Left lung (tissue), 10 donors: Measurements from ENCODE around the gene MKX. TPM values are rescaled to one million over a fixed set of nuclear protein-coding genes. Genes with fewer than 3 reads are reported as not detected.

Experiments used
- ATAC-seq: fragments of 200-7000 bp; cut with Tn5 transposase; one replicate; pipeline ENCODE4 v1.9.1; 2020; ENCODE audit warnings: moderate library complexity
- DNase-seq, 4 donors: peaks; one replicate each; pipeline ENCODE4 v3.0.0-alpha.2; 2013 to 2020
- H3K27ac ChIP-seq, 2 donors: fragments of 200-600 bp; sonication (generic) in 1 of 2; one replicate each; pipeline versions ENCODE4 v1.5.0 to v1.8.0; 2020 to 2021
- H3K27me3 ChIP-seq, 2 donors: fragments of 200-600 bp; sonication (generic) in 1 of 2; one replicate each; pipeline versions ENCODE4 v1.5.0 to v1.8.0; 2020 to 2021
- H3K36me3 ChIP-seq, 2 donors: fragments of 200-600 bp; sonication (generic) in 1 of 2; one replicate each; pipeline versions ENCODE4 v1.5.0 to v1.8.0; 2020 to 2021
- H3K4me1 ChIP-seq, 2 donors: fragments of 200-600 bp; one replicate each; pipeline ENCODE4 v1.8.0; 2021
- H3K4me3 ChIP-seq, 2 donors: fragments of 200-600 bp; sonication (generic) in 1 of 2; one replicate each; pipeline versions ENCODE4 v1.5.0 to v1.8.0; 2020 to 2021; ENCODE audit warnings: mild to moderate bottlenecking in 1 of 2
- H3K9me3 ChIP-seq, 2 donors: fragments of 200-600 bp; sonication (generic) in 1 of 2; one replicate each; pipeline versions ENCODE4 v1.5.0 to v1.8.0; 2020 to 2021
- CTCF ChIP-seq, 2 donors: fragments of 200-600 bp; sonication (generic) in 1 of 2; IDR thresholded peaks; one replicate each; pipeline versions ENCODE4 v1.5.0 to v1.8.0; 2021; ENCODE audit warnings: antibody characterized with exemption in 2 of 2
- intact Hi-C, 2 donors: fragments of 100-400 bp; cut with DNase I; formaldehyde crosslinking; loops; one replicate each; pipeline versions ENCODE4 v1.11.2 to v1.14.2; 2022
- polyA plus RNA-seq, 6 donors: library from polyadenylated mRNA; unstranded; fragments of 120-200 nt; gene quantifications; one replicate each; pipeline ENCODE4 v1.2.1, GENCODE V29; 2013; ENCODE audit not compliant: insufficient read length in 6 of 6
- total RNA-seq, 2 donors: library from RNA; stranded (reverse); fragmentation: NEBNext Ultra II Directional; extraction: Animal tissue kit (Norgen Biotek cat#: 25700); gene quantifications; one replicate each; pipeline ENCODE4 v1.2.1, GENCODE V29; 2021
- donor health status: DM: no; HTN: yes; CAD: no.
- donor health status: DM: no; HTN: no; CAD: no.

The MKX gene
- total and polyA plus RNA-seq, 8 donors = 0.29 to 1.3 (median 0.88) TPM

DNA sequence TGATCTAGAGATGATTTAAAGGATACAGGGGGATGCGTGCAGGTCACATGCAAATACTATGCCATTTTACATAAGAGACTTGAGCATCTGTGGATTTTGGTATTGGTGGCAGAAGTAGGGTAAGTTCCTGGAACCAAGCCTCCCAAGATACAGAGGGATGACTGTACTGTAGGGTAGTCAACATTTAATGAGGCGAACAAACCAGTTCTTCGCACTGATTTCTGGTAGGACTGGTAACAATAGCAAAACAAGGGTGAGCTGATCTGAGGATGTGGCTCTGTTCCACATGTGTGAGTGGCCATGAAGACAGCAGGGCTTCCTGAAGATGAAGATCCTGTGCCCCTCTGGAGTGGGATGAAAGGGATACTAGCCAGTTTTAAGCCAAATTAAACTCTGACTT, 36.3 kb downstream of the MKX start:
- DNase-seq = no peak
- Histone ChIP-seq H3K36me3 (no peaks in the 10 kb centered on the region), H3K4me1 (no peaks in the 10 kb centered on the region), H3K9me3 (no peaks in the 10 kb centered on the region), H3K27ac (no peak overlapping the region), H3K4me3 (no peak overlapping the region), H3K27me3 (no peaks in the 10 kb centered on the region)
- intact Hi-C loops = no loop called here
- ATAC-seq = no peak
- no peak for TF ChIP-seq CTCF (IDR thresholded peaks at IDR 0.05)

GRCh38 chr10:27701938-27702537, 43.6 kb downstream of the MKX start:
- no peaks in the 10 kb centered on the region for H3K36me3 ChIP-seq
- no peak overlapping the region for H3K27ac ChIP-seq
- H3K4me1 ChIP-seq = no peaks in the 10 kb centered on the region
- H3K9me3 ChIP-seq = no peaks in the 10 kb centered on the region
- H3K27me3 ChIP-seq = no peaks in the 10 kb centered on the region
- no peak overlapping the region for H3K4me3 ChIP-seq
- DNase-seq (no peak), ATAC-seq (no peak)
- TF ChIP-seq CTCF (IDR thresholded peaks at IDR 0.05) = no peak
- intact Hi-C loops = no loop called here

DNA sequence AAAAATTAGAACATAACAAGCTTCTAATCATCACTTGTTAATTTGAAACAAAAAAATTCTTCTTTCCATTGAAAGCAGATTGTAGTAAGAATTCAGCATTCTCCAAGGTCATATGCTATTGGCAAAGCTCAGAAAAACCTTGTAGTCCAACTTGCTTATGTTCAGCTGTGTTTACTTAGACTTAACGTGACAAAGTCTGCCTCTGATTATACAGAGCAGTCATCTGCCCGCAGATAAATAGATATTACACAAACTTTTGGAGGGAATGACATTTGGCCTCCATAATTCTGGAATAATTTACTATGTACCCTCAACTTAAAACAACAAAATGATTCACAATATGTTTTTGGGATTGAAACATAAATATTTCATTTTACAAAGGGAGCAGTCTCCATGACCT, 45.8 kb downstream of the MKX start:
- H3K36me3 ChIP-seq = no peaks in the 10 kb centered on the region
- H3K27me3 ChIP-seq = no peaks in the 10 kb centered on the region
- intact Hi-C loops = no loop called here
- DNase-seq (no peak), ATAC-seq (no peak)
- no peak overlapping the region for H3K4me3 ChIP-seq
- H3K4me1 ChIP-seq = no peaks in the 10 kb centered on the region
- no peak for TF ChIP-seq CTCF (IDR thresholded peaks at IDR 0.05)
- H3K27ac ChIP-seq = no peak overlapping the region
- no peaks in the 10 kb centered on the region for H3K9me3 ChIP-seq

- ATAC-seq (no peak), DNase-seq (no peak)
- Histone ChIP-seq H3K9me3 (no peaks in the 10 kb centered on the region), H3K4me3 (no peak overlapping the region), H3K4me1 (no peaks in the 10 kb centered on the region), H3K36me3 (no peaks in the 10 kb centered on the region), H3K27ac (no peak overlapping the region), H3K27me3 (no peaks in the 10 kb centered on the region)
- intact Hi-C loops = no loop called here
- TF ChIP-seq CTCF (IDR thresholded peaks at IDR 0.05) = no peak
These were observed 46.7 kb downstream of the MKX start for GRCh38 chr10:27698961-27699360.

DNA sequence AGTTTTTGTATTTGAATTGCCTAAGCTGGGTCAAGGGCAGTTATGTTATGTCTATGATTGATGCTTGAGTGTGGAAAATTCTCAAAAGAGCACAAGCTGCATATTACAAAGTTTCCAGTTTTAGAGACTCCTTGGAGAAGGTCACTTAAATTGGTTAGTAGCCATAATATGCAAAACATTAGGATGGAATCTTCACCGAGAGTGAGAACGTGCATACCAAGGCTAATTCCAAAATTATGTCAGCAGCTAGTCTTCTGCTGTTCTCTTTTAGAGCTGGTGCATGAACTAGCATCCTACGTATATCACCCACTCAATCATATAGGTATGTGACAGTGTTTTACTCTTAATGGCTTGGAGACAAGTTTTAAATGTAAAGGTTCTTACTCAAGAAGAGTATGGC, 49.2 kb downstream of the MKX start:
- intact Hi-C loops = no loop called here
- TF ChIP-seq CTCF (IDR thresholded peaks at IDR 0.05) = no peak
- DNase-seq (no peak), ATAC-seq (no peak)
- Histone ChIP-seq H3K9me3 (no peaks in the 10 kb centered on the region), H3K27me3 (no peaks in the 10 kb centered on the region), H3K36me3 (no peaks in the 10 kb centered on the region), H3K4me1 (no peaks in the 10 kb centered on the region), H3K4me3 (no peak overlapping the region), H3K27ac (no peak overlapping the region)
